GM23338 (cell line): ENCODE results near the gene TENM4.

Experiments
- CREB1 ChIP-seq: fragments of 250-450 bp; sonication (Bioruptor Pico); IDR thresholded peaks from 2 replicates; pipeline ENCODE4 v1.5.0; 2020; ENCODE audit warnings: low read depth, mild to moderate bottlenecking, moderate library complexity
- CTCF ChIP-seq, 2 experiments: fragments of 200-600 bp in 1 of 2; sonication (generic) in 1 of 2; conservative IDR thresholded peaks; 2 replicates each; pipeline versions ENCODE4 v1.5.1 to v1.6.1; 2016 to 2017; ENCODE audit warnings: antibody characterized with exemption in 2 of 2, low read depth in 2 of 2, mild to moderate bottlenecking in 2 of 2, moderate library complexity in 1 of 2
- ETS1 ChIP-seq: IDR thresholded peaks from 2 replicates; pipeline ENCODE4 v1.6.1; 2016; ENCODE audit warnings: antibody characterized with exemption
- EZH2 ChIP-seq: fragments of 200-600 bp; sonication (generic); IDR thresholded peaks from one replicate; pipeline ENCODE4 v1.8.0; 2017; ENCODE audit warnings: antibody characterized with exemption, mild to moderate bottlenecking, low read depth; ENCODE audit not compliant: unreplicated experiment
- EZH2phosphoT487 ChIP-seq: fragments of 200-600 bp; sonication (generic); IDR thresholded peaks from one replicate; pipeline ENCODE4 v1.8.1; 2018; ENCODE audit warnings: antibody characterized with exemption; ENCODE audit not compliant: unreplicated experiment
- JUNB ChIP-seq: IDR thresholded peaks from one replicate; pipeline ENCODE4 v1.6.1; 2016; ENCODE audit warnings: antibody characterized with exemption; ENCODE audit not compliant: unreplicated experiment
- NANOG ChIP-seq: IDR thresholded peaks from 2 replicates; pipeline ENCODE4 v1.6.1; 2016; ENCODE audit warnings: antibody characterized with exemption, borderline replicate concordance
- POLR2AphosphoS5 ChIP-seq: IDR thresholded peaks from 2 replicates; pipeline ENCODE4 v1.6.1; 2016; ENCODE audit warnings: antibody characterized with exemption, low read depth
- STAT1 ChIP-seq: IDR thresholded peaks from one replicate; pipeline ENCODE4 v1.6.1; 2016; ENCODE audit warnings: antibody characterized with exemption; ENCODE audit not compliant: unreplicated experiment
- ZNF114 ChIP-seq: fragments of 250-450 bp; sonication (Bioruptor Pico); IDR thresholded peaks from 2 replicates; pipeline ENCODE4 v1.5.0; 2020; ENCODE audit warnings: mild to moderate bottlenecking, moderate library complexity
- ZNF331 ChIP-seq: fragments of 250-450 bp; sonication (Bioruptor Pico); IDR thresholded peaks from 2 replicates; pipeline ENCODE4 v1.5.0; 2020; ENCODE audit warnings: low read depth, mild to moderate bottlenecking, moderate library complexity
- TF ChIP-seq, protein P1 (sequence below): IDR thresholded peaks from one replicate; pipeline ENCODE4 v1.6.1; 2018; ENCODE audit warnings: antibody characterized with exemption; ENCODE audit not compliant: unreplicated experiment

DNA sequence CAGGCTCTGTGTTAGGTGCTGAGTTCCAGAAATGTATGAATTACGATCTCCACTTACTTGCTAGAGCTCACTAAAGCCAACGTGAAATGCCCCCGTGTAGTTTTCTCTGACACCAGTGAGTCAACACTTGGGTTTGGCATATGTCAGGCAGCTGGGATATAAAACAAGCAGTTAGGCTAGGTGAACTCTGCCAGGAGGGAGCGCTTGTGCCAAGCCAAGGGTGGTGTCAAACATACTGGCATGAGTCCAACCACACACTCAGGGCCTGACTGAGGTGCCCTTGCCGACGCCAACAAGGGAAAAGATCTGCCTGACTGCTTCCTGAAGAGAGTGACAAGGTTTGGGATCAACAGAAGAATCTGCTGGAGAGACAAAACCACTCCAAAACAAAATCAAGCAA is 698.4 kb downstream of the TENM4 start:
- TF ChIP-seq EZH2, result no peak
- TF ChIP-seq POLR2AphosphoS5, result no peak
- TF ChIP-seq CTCF (conservative IDR thresholded peaks at IDR 0.05; ENCODE audit: low read depth in 2 of 2), result no peak
- TF ChIP-seq JUNB, result no peak
- no peak for TF ChIP-seq EZH2phosphoT487
- TF ChIP-seq, protein P1, sequence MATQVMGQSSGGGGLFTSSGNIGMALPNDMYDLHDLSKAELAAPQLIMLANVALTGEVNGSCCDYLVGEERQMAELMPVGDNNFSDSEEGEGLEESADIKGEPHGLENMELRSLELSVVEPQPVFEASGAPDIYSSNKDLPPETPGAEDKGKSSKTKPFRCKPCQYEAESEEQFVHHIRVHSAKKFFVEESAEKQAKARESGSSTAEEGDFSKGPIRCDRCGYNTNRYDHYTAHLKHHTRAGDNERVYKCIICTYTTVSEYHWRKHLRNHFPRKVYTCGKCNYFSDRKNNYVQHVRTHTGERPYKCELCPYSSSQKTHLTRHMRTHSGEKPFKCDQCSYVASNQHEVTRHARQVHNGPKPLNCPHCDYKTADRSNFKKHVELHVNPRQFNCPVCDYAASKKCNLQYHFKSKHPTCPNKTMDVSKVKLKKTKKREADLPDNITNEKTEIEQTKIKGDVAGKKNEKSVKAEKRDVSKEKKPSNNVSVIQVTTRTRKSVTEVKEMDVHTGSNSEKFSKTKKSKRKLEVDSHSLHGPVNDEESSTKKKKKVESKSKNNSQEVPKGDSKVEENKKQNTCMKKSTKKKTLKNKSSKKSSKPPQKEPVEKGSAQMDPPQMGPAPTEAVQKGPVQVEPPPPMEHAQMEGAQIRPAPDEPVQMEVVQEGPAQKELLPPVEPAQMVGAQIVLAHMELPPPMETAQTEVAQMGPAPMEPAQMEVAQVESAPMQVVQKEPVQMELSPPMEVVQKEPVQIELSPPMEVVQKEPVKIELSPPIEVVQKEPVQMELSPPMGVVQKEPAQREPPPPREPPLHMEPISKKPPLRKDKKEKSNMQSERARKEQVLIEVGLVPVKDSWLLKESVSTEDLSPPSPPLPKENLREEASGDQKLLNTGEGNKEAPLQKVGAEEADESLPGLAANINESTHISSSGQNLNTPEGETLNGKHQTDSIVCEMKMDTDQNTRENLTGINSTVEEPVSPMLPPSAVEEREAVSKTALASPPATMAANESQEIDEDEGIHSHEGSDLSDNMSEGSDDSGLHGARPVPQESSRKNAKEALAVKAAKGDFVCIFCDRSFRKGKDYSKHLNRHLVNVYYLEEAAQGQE, result no peak
- TF ChIP-seq ZNF114 (CRISPR knock-in tag), result no peak
- no peak for TF ChIP-seq CREB1 (CRISPR knock-in tag)
- TF ChIP-seq NANOG, result no peak
- TF ChIP-seq STAT1, result no peak
- no peak for TF ChIP-seq ZNF331 (CRISPR knock-in tag)
- TF ChIP-seq ETS1, result no peak
